OCI-LY1 (cell line): ENCODE data around the gene GEMIN4.

Source experiments
- H2AFZ ChIP-seq: fragments of 200-600 bp; sonication (generic), shearing (Covaris generic); 2 replicates; pipeline ENCODE4 v1.6.0; 2014; ENCODE audit warnings: antibody characterized with exemption, mild to moderate bottlenecking, low read length
- H3F3A ChIP-seq: fragments of 200-600 bp; sonication (generic), shearing (Covaris generic); 2 replicates; pipeline ENCODE4 v1.6.0; 2014; ENCODE audit warnings: mild to moderate bottlenecking, antibody characterized with exemption, low read length, moderate library complexity; ENCODE audit not compliant: insufficient read depth
- H3K27ac ChIP-seq: fragments of 200-600 bp; sonication (generic); 2 replicates; pipeline ENCODE4 v1.5.1; 2014; ENCODE audit warnings: low read length, mixed run types, mild to moderate bottlenecking, low read depth; ENCODE audit not compliant: poor library complexity, severe bottlenecking
- H3K27me3 ChIP-seq: fragments of 200-600 bp; sonication (generic); 2 replicates; pipeline ENCODE4 v1.6.0; 2014; ENCODE audit warnings: antibody characterized with exemption, mild to moderate bottlenecking, low read length, moderate library complexity; ENCODE audit not compliant: insufficient read depth
- H3K36me3 ChIP-seq: fragments of 200-600 bp; sonication (generic); 2 replicates; pipeline ENCODE4 v1.6.1; 2014; ENCODE audit warnings: mild to moderate bottlenecking, antibody characterized with exemption, low read length, moderate library complexity, mixed read lengths; ENCODE audit not compliant: insufficient read depth
- H3K4me1 ChIP-seq: fragments of 200-600 bp; sonication (generic); 2 replicates; pipeline ENCODE4 v1.5.1; 2014; ENCODE audit warnings: mild to moderate bottlenecking, low read length, moderate library complexity; ENCODE audit not compliant: insufficient read depth, severe bottlenecking
- H3K4me2 ChIP-seq: fragments of 200-600 bp; sonication (generic), shearing (Covaris generic); 2 replicates; pipeline ENCODE4 v1.6.1; 2014; ENCODE audit warnings: low read length
- H3K4me3 ChIP-seq: fragments of 200-600 bp; sonication (generic); 2 replicates; pipeline ENCODE4 v1.5.1; 2014; ENCODE audit warnings: low read length, low read depth, mild to moderate bottlenecking, mixed read lengths; ENCODE audit not compliant: poor library complexity, severe bottlenecking
- H3K79me2 ChIP-seq: fragments of 200-600 bp; shearing (Covaris generic); 2 replicates; pipeline ENCODE4 v1.6.1; 2016; ENCODE audit warnings: mixed run types, low read length, mixed read lengths; ENCODE audit not compliant: insufficient read depth
- H3K9ac ChIP-seq: fragments of 200-600 bp; sonication (generic), shearing (Covaris generic); 2 replicates; pipeline ENCODE4 v1.6.1; 2014; ENCODE audit warnings: mild to moderate bottlenecking, low read length, mixed read lengths
- H3K9me2 ChIP-seq: fragments of 200-600 bp; sonication (generic), shearing (Covaris generic); 2 replicates; pipeline ENCODE4 v1.6.1; 2014; ENCODE audit warnings: low read depth, mild to moderate bottlenecking, low read length, mixed read lengths
- H3K9me3 ChIP-seq: fragments of 200-600 bp; shearing (Covaris generic); 2 replicates; pipeline ENCODE4 v1.6.1; 2014; ENCODE audit warnings: low read length, mixed read lengths
- H4K20me1 ChIP-seq: fragments of 200-600 bp; sonication (generic), shearing (Covaris generic); 2 replicates; pipeline ENCODE4 v1.6.0; 2016; ENCODE audit warnings: mild to moderate bottlenecking, low read length; ENCODE audit not compliant: insufficient read depth
- EZH2 ChIP-seq: fragments of 200-600 bp; sonication (generic), shearing (Covaris generic); IDR thresholded peaks from 2 replicates; pipeline ENCODE4 v1.8.0; 2017; ENCODE audit warnings: borderline replicate concordance, mixed run types, mild to moderate bottlenecking, antibody characterized with exemption, low read length, moderate library complexity, mixed read lengths
- TF ChIP-seq, protein P1 (sequence below): fragments of 200-600 bp; sonication (generic), shearing (Covaris generic); IDR thresholded peaks from 2 replicates; pipeline ENCODE4 v1.5.1; 2017; ENCODE audit warnings: mild to moderate bottlenecking, antibody characterized with exemption, low read length, moderate library complexity, mixed read lengths

GEMIN4 gene

GRCh38 chr17:752002-752619, at the start of gene GEMIN4:
TSS of gene GEMIN4 (minus strand) at chr17:752264. CDS start at chr17:752142, 122 bp downstream.
- H3K27ac ChIP-seq: peak within 1 kb of the TSS; percentile 55
- H4K20me1 ChIP-seq: no peaks in the 10 kb centered on the region
- H3K27me3 ChIP-seq: no peaks in the 10 kb centered on the region
- peaks cover 21% of the 10 kb centered on the region for H3K4me1 ChIP-seq
- H3K36me3 ChIP-seq: peaks cover 42% of the 10 kb centered on the region
- peak within 1 kb of the TSS; percentile 93 for H3K9ac ChIP-seq
- peak within 1 kb of the TSS; percentile 58; the same call in 1 of the 2 replicates for H2AFZ ChIP-seq
- H3K4me2 ChIP-seq: peak within 1 kb of the TSS; percentile 88
- H3F3A ChIP-seq: 0 out of 2 replicates have a peak, but pooled peaks cover 7% of the 10 kb centered on the region
- H3K4me3 ChIP-seq: peak within 1 kb of the TSS; percentile 78
- 0 out of 2 replicates have a peak, but pooled peaks cover 6% of the 10 kb centered on the region for H3K9me3 ChIP-seq
- TF ChIP-seq, protein P1, sequence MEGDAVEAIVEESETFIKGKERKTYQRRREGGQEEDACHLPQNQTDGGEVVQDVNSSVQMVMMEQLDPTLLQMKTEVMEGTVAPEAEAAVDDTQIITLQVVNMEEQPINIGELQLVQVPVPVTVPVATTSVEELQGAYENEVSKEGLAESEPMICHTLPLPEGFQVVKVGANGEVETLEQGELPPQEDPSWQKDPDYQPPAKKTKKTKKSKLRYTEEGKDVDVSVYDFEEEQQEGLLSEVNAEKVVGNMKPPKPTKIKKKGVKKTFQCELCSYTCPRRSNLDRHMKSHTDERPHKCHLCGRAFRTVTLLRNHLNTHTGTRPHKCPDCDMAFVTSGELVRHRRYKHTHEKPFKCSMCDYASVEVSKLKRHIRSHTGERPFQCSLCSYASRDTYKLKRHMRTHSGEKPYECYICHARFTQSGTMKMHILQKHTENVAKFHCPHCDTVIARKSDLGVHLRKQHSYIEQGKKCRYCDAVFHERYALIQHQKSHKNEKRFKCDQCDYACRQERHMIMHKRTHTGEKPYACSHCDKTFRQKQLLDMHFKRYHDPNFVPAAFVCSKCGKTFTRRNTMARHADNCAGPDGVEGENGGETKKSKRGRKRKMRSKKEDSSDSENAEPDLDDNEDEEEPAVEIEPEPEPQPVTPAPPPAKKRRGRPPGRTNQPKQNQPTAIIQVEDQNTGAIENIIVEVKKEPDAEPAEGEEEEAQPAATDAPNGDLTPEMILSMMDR: peak; percentile 79
- TF ChIP-seq EZH2: no peak
- no peaks in the 10 kb centered on the region for H3K9me2 ChIP-seq
- peaks cover 34% of the 10 kb centered on the region for H3K79me2 ChIP-seq

DNA sequence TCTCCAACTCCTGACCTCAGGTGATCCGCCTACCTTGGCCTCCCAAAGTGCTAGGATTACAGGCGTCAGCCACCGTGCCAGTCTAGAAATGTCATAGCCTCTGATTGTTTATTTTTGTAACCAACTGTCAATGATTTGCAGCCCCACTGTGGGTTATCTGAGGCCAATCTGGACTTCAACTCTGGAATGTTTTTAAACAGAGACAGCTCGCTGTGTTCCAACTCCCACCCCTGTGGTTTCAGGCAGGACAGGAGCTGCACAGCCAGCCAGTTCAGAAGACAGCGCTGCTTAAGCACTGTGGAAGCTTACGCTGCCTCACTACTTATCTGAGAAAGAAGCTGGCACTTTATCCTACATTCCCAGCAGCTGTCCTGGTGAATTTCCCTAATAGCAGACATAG, 49.6 kb upstream of the GEMIN4 start:
- Histone ChIP-seq H3K4me2 (no peak overlapping the region), H3K4me1 (peaks cover 7% of the 10 kb centered on the region), H3K27me3 (no peaks in the 10 kb centered on the region; the same call in 1 of the 2 replicates), H4K20me1 (no peaks in the 10 kb centered on the region), H3K27ac (no peak overlapping the region), H3K36me3 (no peaks in the 10 kb centered on the region), H3K79me2 (no peaks in the 10 kb centered on the region), H3K9ac (no peak overlapping the region), H3F3A (no peaks in the 10 kb centered on the region), H2AFZ (no peak overlapping the region), H3K9me2 (no peaks in the 10 kb centered on the region), H3K4me3 (no peak overlapping the region), H3K9me3 (no peaks in the 10 kb centered on the region)
- TF ChIP-seq, protein P1: no peak
- no peak for TF ChIP-seq EZH2

DNA sequence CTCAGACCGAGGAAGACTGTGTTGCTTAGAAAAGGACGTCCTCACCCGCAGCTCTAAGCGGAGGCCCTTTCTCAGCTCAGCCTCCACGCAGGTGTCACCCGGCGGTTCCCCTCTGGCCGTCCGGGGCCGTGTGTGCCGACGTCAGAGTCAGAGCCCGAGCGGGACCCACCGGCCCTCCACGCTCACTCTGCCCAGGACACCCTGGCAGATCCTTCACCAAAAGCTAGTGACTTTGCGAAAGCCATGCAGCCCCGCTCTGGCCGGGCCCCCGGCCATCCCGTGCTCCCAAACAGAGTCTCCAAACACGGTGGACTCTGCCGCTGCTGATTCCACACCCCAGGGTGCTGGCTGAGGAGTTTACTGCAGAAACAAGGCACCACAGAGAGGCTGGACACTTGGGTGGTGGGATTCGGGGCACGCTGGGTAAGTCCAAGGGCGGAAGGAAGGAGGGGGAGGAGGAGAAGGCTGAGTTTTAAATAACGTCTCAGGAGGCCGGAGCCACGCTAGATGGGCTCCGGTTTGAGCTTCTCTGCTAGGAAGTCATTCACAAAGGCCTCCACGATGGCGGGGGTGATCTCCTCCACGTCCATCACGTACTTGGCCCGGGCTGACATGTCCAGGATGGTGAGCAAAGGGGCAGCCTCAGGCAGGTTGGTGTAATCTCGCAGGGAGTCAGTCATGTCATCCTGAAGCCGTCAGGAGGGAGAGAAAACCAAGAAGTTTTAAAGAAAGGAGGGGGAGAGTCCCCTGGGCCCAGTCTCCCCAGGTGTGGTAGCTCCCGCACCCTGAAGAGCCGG, 48.6 kb upstream of the GEMIN4 start:
- H3K4me1 ChIP-seq: peaks cover 7% of the 10 kb centered on the region
- H2AFZ ChIP-seq: no peak overlapping the region

More for the DNA sequence above, 48.6 kb upstream of the GEMIN4 start:
- Histone ChIP-seq H3K4me3 (no peak overlapping the region), H3K9ac (no peak overlapping the region), H3K4me2 (no peak overlapping the region), H3K27ac (no peak overlapping the region), H4K20me1 (no peaks in the 10 kb centered on the region), H3K79me2 (no peaks in the 10 kb centered on the region), H3K27me3 (no peaks in the 10 kb centered on the region; the same call in 1 of the 2 replicates), H3K9me2 (no peaks in the 10 kb centered on the region), H3F3A (no peaks in the 10 kb centered on the region), H3K36me3 (no peaks in the 10 kb centered on the region), H3K9me3 (no peaks in the 10 kb centered on the region)
- TF ChIP-seq, protein P1: no peak
- TF ChIP-seq EZH2: no peak
